Brain pericyte (primary cell): Measurements from ENCODE around the gene ASTN2.

ENCODE experiments used
- DNase-seq: peaks from one replicate; pipeline ENCODE4 v3.0.0-alpha.2; 2012; ENCODE audit warnings: low read depth, low spot score

Gene ASTN2

GRCh38 chr9:116541402-116541801, 873.5 kb downstream of the ASTN2 start:
- no peak for DNase-seq

- no peak for DNase-seq
Observed at GRCh38 chr9:116539549-116539948, 875.3 kb downstream of the ASTN2 start.

DNA sequence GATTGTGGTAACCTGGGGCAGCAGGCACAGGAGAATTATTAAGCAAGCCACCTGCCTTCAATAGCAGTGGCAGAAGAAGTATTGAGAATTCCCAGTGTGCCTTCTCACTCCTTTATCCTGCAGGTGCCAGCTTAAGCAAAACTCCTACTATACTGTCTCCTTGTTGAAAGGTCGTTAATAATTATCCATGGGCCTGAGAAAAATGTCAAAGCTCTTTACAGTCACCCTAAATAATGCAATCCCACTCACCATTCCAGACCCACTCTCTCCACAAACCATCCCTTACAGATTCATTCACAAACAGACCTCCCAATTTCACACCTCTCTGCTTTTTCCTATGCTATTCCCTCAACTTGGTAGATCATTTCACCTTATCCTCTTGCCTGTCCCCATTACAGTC, 889.2 kb downstream of the ASTN2 start:
- DNase-seq, result no peak

GRCh38 chr9:116524778-116525470, 889.9 kb downstream of the ASTN2 start:
- no peak for DNase-seq

GRCh38 chr9:116520218-116520617, 894.6 kb downstream of the ASTN2 start:
- DNase-seq, result no peak

DNA sequence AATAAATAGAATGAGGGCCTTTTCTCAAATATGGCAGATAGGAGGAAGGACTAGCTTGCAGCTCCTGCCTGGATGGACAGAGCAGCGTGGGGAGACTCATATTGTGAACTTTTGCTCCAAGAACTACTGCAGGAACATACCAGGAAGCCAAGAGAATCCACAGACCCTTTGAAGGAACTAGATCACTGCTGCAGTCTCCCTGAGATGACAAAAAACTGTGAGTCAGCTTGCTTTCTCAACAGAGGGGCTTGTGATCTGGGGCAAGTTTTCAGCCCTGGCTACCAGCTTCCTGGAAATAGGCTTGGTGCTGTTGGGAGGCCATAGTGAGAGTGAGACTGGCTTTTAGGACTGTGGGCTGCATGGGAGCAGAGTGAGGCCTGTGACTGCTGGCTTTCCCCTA, 898.4 kb downstream of the ASTN2 start:
- DNase-seq, result no peak

GRCh38 chr9:116515541-116515940, 899.3 kb downstream of the ASTN2 start:
- DNase-seq, result no peak

DNA sequence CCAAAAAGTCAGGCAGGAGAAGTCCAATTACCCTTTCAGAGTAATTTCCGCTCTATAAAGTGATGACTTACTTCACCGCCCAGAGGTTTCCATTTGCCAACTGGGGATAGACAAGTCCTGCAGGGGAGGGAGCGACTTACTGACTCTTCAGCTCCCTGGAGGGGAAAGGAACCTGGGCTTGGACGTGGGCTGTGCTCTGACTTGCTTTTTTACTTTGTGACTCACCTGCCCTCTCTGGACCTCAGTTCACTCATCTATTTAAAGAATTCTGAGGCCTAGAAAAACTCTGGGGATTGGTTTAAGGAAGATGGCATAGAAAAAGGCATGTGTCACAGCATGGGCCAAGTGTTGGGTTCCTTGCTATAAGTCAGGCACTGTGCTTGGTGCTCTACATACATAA, 908.2 kb downstream of the ASTN2 start:
- DNase-seq, result no peak

GRCh38 chr9:116504893-116505480, 909.9 kb downstream of the ASTN2 start:
- no peak for DNase-seq

- no peak for DNase-seq
Observed at GRCh38 chr9:116504081-116504480, 910.8 kb downstream of the ASTN2 start.

DNA sequence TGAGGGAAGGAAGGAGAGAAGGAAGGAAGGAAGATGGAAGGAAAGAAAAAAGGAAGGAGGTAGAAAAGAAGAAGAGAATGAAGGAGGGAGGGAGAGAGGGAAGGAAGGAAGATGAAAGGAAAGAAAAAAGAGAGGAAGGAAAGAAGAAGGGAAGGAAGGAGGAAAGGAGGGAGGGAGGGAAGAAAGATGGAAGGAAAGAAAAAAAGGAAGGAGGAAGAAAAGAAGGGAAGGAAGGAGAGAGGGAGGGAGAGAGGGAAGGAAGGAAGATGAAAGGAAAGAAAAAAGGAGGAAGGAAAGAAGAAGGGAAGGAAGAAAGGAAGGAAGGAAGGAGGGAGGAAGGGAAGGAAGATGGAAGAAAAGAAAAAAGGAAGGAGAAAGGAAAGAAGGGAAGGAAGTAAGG, 912.1 kb downstream of the ASTN2 start:
- no peak for DNase-seq

DNA sequence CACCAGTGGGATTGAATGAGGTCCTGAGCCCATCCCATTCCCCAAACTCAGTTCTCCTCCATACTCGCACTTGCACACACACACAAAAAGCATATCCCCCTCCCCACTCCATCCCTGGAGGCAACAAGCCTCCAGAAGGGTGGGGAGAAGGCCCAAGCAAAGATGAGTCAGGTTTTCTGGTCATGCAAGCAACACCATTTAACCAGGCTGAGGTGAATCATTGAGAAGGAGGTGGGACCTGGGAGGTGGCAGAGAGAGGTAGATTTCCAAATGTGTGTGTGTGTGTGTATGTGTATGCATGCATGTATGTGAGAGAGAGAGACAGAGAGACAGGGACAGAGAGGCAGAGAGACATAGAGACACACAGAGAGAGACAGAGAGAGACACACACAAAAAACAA, 913.0 kb downstream of the ASTN2 start:
- no peak for DNase-seq

- DNase-seq, result peak; percentile 25
Observed at GRCh38 chr9:116499986-116500871, 914.6 kb downstream of the ASTN2 start.

- DNase-seq, result no peak
Observed at GRCh38 chr9:116499434-116499833, 915.4 kb downstream of the ASTN2 start.

DNA sequence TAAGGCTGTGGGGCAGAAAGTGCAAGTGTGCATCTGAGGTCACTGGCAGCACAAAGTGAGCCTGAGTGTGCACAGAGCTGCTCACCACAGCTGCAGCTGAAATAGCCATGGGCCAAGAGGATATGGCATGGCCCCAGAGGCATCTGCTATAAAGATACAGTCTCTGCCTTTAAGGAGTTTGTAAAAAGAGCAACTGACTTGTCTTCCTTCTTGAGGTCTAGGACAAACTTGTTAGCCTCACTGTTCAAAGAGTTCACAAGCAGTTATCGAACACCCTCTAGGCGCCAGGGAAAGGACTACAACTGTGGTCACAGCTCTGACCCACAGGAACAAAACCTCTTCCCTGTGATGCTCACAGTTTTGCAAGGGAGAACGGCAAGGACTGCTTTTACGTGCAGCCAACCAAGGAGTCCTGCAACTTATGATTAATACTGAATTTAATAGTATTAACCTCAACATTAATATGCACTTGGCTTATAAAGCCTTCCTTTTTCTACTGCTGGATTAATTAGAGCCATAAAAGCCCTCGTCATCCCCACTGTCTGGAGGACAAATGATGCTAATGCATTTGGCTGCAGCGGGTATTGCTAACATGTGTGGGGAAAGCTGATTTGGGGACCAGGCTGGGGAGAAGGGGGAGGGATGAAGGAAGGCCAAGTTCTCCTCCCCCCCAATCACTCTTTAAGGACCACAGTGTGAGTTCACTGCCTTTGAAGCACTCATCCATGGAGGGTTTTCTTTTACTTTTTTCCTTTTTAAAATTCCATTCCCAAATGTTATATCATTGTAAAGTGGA, 917.6 kb downstream of the ASTN2 start:
- DNase-seq, result no peak

DNA sequence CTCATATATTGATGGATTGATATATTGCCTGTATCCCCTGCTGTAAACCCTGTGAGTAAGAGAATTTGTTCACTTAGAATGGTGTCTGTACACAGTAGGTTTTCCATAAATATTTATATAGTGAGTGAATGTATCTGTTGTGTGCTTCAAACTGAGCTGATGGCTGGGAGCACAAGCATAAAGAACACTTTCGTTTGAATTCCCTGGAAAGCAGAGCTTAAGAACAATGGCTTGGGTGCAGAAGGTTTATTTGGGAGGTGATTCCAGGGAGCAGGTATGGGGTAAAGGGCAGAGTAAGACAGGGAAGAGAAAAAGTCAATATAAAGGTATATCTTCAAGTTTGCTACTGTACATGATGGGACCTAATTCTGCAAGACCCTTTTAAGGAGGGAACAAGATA, 918.7 kb downstream of the ASTN2 start:
- no peak for DNase-seq

- DNase-seq, result no peak
Observed at GRCh38 chr9:116495725-116496124, 919.1 kb downstream of the ASTN2 start.

DNA sequence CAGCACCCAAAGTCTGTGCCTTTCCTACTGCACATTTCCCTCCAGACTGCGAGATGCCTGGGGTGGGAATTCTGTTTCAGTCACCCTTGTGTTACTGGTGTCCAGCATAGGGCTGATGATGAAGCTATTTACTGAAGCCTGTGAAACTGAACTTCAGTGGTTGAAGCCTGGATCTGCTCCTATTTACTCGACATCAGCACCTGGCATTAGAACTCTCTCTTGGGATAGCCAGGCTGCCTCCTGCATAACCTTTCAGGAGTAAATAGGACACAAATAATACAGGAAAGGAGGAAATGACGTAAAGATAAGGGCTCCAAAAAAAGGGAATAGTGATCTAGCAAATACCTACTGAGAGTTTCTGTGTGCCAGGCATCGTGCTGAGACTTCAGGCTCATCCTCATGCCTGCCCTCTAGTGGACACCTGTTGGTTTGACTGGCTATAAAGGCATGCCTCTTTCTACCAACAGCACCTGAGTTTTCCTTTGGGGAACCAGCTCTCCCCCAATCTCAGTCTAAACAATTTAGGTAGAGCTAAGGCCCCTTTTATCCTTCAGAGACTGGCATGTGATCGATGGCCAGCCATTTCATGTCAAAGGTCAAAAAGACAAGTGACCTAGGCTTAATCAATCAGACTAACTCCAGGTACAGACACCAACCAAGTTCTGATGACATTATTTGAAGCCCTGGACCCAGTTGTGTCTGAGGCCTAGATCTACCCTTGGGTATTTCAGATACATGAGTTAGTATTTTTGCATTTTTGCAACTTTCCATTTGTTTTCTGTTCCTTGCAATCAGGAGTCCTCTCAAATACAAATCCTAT, 919.8 kb downstream of the ASTN2 start:
- no peak for DNase-seq

DNA sequence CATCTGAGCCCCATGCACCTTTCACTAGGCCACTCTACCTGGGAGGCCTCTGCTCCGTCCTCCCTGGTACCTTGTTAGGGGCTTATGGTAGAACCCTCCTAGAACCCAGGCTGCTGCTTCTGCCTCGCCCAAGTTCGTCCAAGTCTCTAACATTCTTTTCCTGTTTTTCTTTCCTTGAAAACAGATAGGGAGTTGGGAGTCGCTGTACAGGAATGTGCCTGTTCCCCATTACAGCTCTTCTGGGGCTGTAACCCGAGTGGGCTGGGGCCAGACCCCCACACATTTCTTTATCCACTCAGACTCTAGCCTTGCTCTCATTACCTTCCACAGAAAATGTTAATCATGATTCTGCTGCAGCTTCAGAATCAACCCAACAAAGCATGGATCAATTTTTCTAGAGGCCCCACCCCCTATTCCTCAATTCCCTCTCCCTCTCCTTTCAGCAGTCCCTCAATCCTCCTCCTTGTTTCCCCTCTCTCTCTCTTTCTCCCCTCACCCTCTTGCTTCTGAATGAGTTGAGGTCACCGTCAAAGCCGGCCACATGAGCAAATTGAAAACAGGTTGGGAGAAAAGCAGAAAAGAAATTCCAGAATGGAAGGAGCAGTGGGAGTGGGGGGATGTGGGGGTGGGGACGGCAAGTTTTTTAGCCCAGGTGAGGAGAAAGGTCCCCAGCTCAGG, 921.5 kb downstream of the ASTN2 start:
- DNase-seq, result no peak

DNA sequence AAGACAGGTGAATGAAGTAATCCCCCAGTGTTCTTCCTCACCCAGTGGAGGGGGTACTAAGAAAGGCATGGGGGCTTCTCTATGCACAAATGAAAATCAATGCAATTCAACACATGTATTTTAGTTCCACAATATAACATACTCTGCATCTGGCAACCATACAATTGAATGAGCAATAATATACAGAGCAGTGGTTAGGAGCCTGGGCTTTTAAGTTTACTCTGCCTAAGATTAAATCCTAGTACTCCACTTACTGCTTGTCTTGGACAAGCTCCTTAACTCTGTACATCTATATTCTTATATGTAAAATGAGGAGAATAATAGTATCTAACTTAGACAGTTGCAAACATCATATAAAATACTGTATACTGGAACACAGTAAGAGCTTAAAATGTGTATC, 923.2 kb downstream of the ASTN2 start:
- DNase-seq, result no peak
